HepG2 (cell line): ENCODE data around the gene PCSK7. TPM values are rescaled to one million over a fixed set of nuclear protein-coding genes. Genes with fewer than 3 reads are reported as not detected.

Source experiments
- ATAC-seq: fragments of 200-7000 bp; cut with Tn5 transposase; 3 replicates; pipeline ENCODE4 v1.9.1; 2020; ENCODE audit warnings: mild to moderate bottlenecking, moderate library complexity
- BruUV-seq: library from RNA; stranded (reverse); fragments of 400-500 nt; replicated peaks from 2 replicates; lab custom pipeline; 2021; lab: Mats Ljungman, UMichigan
- CTCF ChIA-PET: fragments of 300-600 bp; formaldehyde crosslinking; extraction: SDS; loops from one replicate; lab custom pipeline; 2021; ENCODE audit warnings: low total read pairs, inconsistent platforms, low intra/inter-chr PET ratio; lab: Yijun Ruan, JAX
- POLR2A ChIA-PET: fragments of 350-600 bp; sonication (Branson Sonifier 250); formaldehyde crosslinking; loops from one replicate; lab custom pipeline; 2020; ENCODE audit warnings: antibody characterized with exemption, inconsistent platforms; lab: Yijun Ruan, JAX
- DNase-seq: peaks from one replicate; pipeline ENCODE4 v3.0.0-alpha.2; 2015; ENCODE audit warnings: low spot score
- FAIRE-seq: peaks from 3 replicates; lab custom pipeline; 2011; peaks lifted over from hg19 to GRCh38; lab: Jason Lieb, UNC
- H2AFZ ChIP-seq: one replicate; pipeline ENCODE4 v1.6.1; 2011; ENCODE audit warnings: low read length, inconsistent platforms
- H3K27ac ChIP-seq: fragments of 300-600 bp; 3 replicates; pipeline ENCODE4 v1.8.0; 2011; ENCODE audit warnings: mixed run types, mild to moderate bottlenecking, mixed read lengths, low read length, inconsistent platforms; ENCODE audit not compliant: insufficient read depth; ENCODE audit errors: extremely low read length
- H3K27me3 ChIP-seq, 2 experiments: fragments of 200-600 bp in 1 of 2; 2 replicates in 1 of 2; 3 replicates in 1 of 2; pipeline versions ENCODE4 v1.6.0 to v1.8.0; 2011; ENCODE audit warnings: low read length in 2 of 2, mild to moderate bottlenecking in 2 of 2, moderate library complexity in 2 of 2, inconsistent platforms in 1 of 2; ENCODE audit not compliant: insufficient read depth in 2 of 2, control insufficient read depth in 1 of 2
- H3K36me3 ChIP-seq, 2 experiments: fragments of 200-600 bp in 1 of 2; replicated peaks in 1 of 2; 2 replicates in 1 of 2; 3 replicates in 1 of 2; pipeline versions ENCODE4 v1.5.1 to v1.8.0; 2011; ENCODE audit warnings: low read length in 2 of 2, inconsistent platforms in 1 of 2; ENCODE audit not compliant: insufficient read depth in 2 of 2, control insufficient read depth in 1 of 2
- H3K4me1 ChIP-seq: 2 replicates; pipeline ENCODE4 v1.5.1; 2012; ENCODE audit warnings: low read length, inconsistent platforms; ENCODE audit not compliant: insufficient read depth
- H3K4me2 ChIP-seq: 2 replicates; pipeline ENCODE4 v1.6.0; 2011; ENCODE audit warnings: low read depth, low read length, inconsistent platforms
- H3K4me3 ChIP-seq, 3 experiments: fragments of 200-600 bp in 1 of 3; sonication (generic), shearing (Covaris generic) in 1 of 3; replicated peaks in 1 of 3; 2 replicates each; pipeline ENCODE4 v1.5.1; 2011 to 2016; ENCODE audit warnings: low read length in 3 of 3, inconsistent platforms in 2 of 3, low read depth in 2 of 3, mild to moderate bottlenecking in 2 of 3, control low read depth in 1 of 3, mixed read lengths in 1 of 3; ENCODE audit not compliant: insufficient read depth in 1 of 3
- H3K79me2 ChIP-seq: one replicate; pipeline ENCODE4 v1.6.1; 2011; ENCODE audit warnings: low read length, inconsistent platforms; ENCODE audit not compliant: insufficient read depth
- H3K9ac ChIP-seq: 2 replicates; pipeline ENCODE4 v1.6.0; 2011; ENCODE audit warnings: mild to moderate bottlenecking, low read depth, low read length, inconsistent platforms; ENCODE audit not compliant: insufficient read depth
- H3K9me3 ChIP-seq: 2 replicates; pipeline ENCODE4 v1.5.1; 2012; ENCODE audit warnings: mild to moderate bottlenecking, low read length
- H4K20me1 ChIP-seq: 2 replicates; pipeline ENCODE4 v1.6.0; 2011; ENCODE audit warnings: inconsistent platforms, mild to moderate bottlenecking, low read length, moderate library complexity; ENCODE audit not compliant: insufficient read depth
- KDM2A ChIP-seq: sonication (generic); formaldehyde crosslinking; IDR thresholded peaks from 2 replicates; pipeline ENCODE4 v1.4.0; 2020; ENCODE audit warnings: low read depth, missing genetic modification reagents, borderline replicate concordance
- MEIS1 ChIP-seq: sonication (generic); formaldehyde crosslinking; IDR thresholded peaks from 2 replicates; pipeline ENCODE4 v1.9.0; 2021; ENCODE audit warnings: mild to moderate bottlenecking, missing genetic modification reagents, moderate library complexity, borderline replicate concordance
- RCOR2 ChIP-seq: IDR thresholded peaks from 2 replicates; pipeline ENCODE4 v1.6.1; 2016; ENCODE audit warnings: missing biosample characterization, missing genetic modification reagents
- RELA ChIP-seq: sonication (generic); formaldehyde crosslinking; IDR thresholded peaks from 2 replicates; pipeline ENCODE4 v1.4.0; 2020; ENCODE audit warnings: missing genetic modification reagents
- SKIL ChIP-seq: sonication (generic); formaldehyde crosslinking; IDR thresholded peaks from 2 replicates; pipeline ENCODE4 v1.8.0; 2022; ENCODE audit warnings: missing genetic modification reagents, mild to moderate bottlenecking, moderate library complexity, borderline replicate concordance
- ZBTB38 ChIP-seq: sonication (generic); formaldehyde crosslinking; IDR thresholded peaks from 2 replicates; pipeline ENCODE4 v1.5.1; 2020; ENCODE audit warnings: mild to moderate bottlenecking, missing genetic modification reagents
- ZFYVE20 ChIP-seq: sonication (generic); formaldehyde crosslinking; IDR thresholded peaks from 2 replicates; pipeline ENCODE4 v1.8.0; 2023; ENCODE audit warnings: low read depth, mild to moderate bottlenecking, moderate library complexity, missing genetic modification reagents, borderline replicate concordance
- ZNF136 ChIP-seq: sonication (generic); formaldehyde crosslinking; IDR thresholded peaks from 2 replicates; pipeline ENCODE4 v1.8.1; 2022; ENCODE audit warnings: low read depth, mild to moderate bottlenecking, moderate library complexity, missing genetic modification reagents
- ZNF225 ChIP-seq: sonication (generic); formaldehyde crosslinking; IDR thresholded peaks from 2 replicates; pipeline ENCODE4 v1.4.0; 2020; ENCODE audit warnings: mild to moderate bottlenecking, missing genetic modification reagents
- ZNF333 ChIP-seq: sonication (generic); formaldehyde crosslinking; IDR thresholded peaks from 2 replicates; pipeline ENCODE4 v1.4.0; 2020; ENCODE audit warnings: mild to moderate bottlenecking, missing genetic modification reagents, borderline replicate concordance
- ZNF720 ChIP-seq: sonication (generic); formaldehyde crosslinking; IDR thresholded peaks from 2 replicates; pipeline ENCODE4 v1.4.0; 2020; ENCODE audit warnings: missing genetic modification reagents
- WGBS: methylation state at CpG from one replicate; pipeline ENCODE4 v1.1.6; 2017; ENCODE audit warnings: low lambda C conversion rate; 5-methylcytosine and 5-hydroxymethylcytosine counted together
- in situ Hi-C: cut with HindIII; loops from 2 replicates; pipeline ENCODE4 v1.10.0; 2017; ENCODE audit warnings: low pct_unique_long_range_greater_than_20kb; ENCODE audit not compliant: extremely low pct_ligation_motif_present
- intact Hi-C: fragments of 100-400 bp; cut with micrococcal nuclease; formaldehyde crosslinking; loops from one replicate; pipeline ENCODE4 v1.10.0; 2022; ENCODE audit not compliant: unreplicated experiment
- polyA plus RNA-seq, 8 experiments: library from polyadenylated mRNA; depleted of rRNA in 3 of 8; stranded (reverse) in 7 of 8; unstranded in 1 of 8; fragments of >200 nt; fragmentation: Illumina TruSeq in 4 of 8; extraction: Trizol in 4 of 8; gene quantifications; 2 replicates each; pipeline versions ENCODE4 v1.2.1 to v1.2.3, GENCODE V29; 2011 to 2016; ENCODE audit warnings: low read depth in 4 of 8, missing spikeins in 1 of 8, mixed read lengths in 1 of 8; ENCODE audit not compliant: insufficient read depth in 1 of 8
- total RNA-seq, 5 experiments: library from RNA; depleted of rRNA; stranded (reverse); fragments of >200 nt; fragmentation: Illumina TruSeq; extraction: Trizol; gene quantifications; 2 replicates each; pipeline ENCODE4 v1.2.3, GENCODE V29; 2016; ENCODE audit warnings: low read depth in 1 of 5

PCSK7 gene
- total and polyA plus RNA-seq, 2 of the 13 experiments (the other 11 are each of a cell fraction or from before 2014, with no cell fraction given): 13.4 to 13.8 TPM

DNA sequence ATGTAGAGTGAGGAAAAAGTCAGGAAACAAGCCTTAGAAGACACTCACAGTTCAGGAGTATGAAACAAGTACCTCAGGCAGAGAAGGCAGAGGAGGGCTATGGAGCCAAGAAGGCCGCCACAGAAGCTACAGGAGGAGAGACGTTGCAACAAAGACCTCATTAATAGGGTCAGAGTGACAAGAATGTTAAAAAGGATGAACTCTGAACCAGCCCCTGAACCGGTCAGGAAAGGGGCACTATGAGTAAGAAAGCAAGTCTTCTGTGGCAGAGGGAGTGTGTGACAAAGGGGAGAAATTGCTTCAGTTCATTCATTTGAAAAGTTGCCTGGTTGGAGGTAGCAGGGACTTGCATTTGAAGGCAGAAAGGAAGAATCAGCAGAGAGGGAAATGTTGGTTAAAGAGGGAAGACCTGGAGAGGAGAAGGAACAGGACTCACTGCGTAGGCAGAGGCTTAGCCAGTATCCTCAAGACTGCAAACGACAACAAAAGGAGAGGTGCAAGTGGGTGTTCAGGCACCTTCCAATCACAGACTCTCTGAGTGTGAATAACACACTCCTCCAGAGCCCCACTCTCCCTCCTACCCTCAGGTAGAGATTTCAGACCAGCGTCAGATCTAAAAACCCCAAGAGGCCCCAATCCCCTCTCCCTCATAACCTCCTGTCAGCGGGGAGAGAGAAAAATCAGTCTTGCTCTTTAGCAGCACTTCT lies 17.3 kb downstream of the PCSK7 start:
- no peak overlapping the region for H2AFZ ChIP-seq
- 80% methylated on average over 7 of the region's 7 CpGs for WGBS
- no TSS peak for BruUV-seq
- in situ Hi-C loops: no loop called here
- CTCF ChIA-PET: no interaction called here
- no peak overlapping the region for H3K27ac ChIP-seq
- H3K79me2 ChIP-seq: no peaks in the 10 kb centered on the region
- POLR2A ChIA-PET: no interaction called here
- intact Hi-C loops: no loop called here
- H3K36me3 ChIP-seq: peaks cover 0 to 20% of the 10 kb centered on the region in 2 experiments; a peak in 2 of 5 replicates
- no peak for DNase-seq
- H3K9me3 ChIP-seq: no peaks in the 10 kb centered on the region
- no peaks in the 10 kb centered on the region for H3K27me3 ChIP-seq
- no peak for ATAC-seq
- TF ChIP-seq ZBTB38 (CRISPR knock-in tag): no peak
- H3K4me2 ChIP-seq: no peak overlapping the region
- peaks cover 9% of the 10 kb centered on the region; the same call in 1 of the 2 replicates for H3K4me1 ChIP-seq
- no peak overlapping the region for H3K4me3 ChIP-seq
- no peak overlapping the region for H3K9ac ChIP-seq
- no peak for FAIRE-seq
- H4K20me1 ChIP-seq: no peaks in the 10 kb centered on the region

GRCh38 chr11:117212697-117213355 lies 19.0 kb downstream of the PCSK7 start:
- CTCF ChIA-PET: no interaction called here
- no peak for TF ChIP-seq SKIL
- TF ChIP-seq ZFYVE20 (CRISPR knock-in tag): no peak
- no peak for TF ChIP-seq RCOR2 (CRISPR knock-in tag)
- no peak for TF ChIP-seq ZNF333 (CRISPR knock-in tag)
- no peak for TF ChIP-seq KDM2A (CRISPR knock-in tag)
- no peak for TF ChIP-seq ZNF225 (CRISPR knock-in tag)
- TF ChIP-seq ZNF720 (CRISPR knock-in tag): no peak
- TF ChIP-seq RELA (CRISPR knock-in tag): no peak
- no peak for TF ChIP-seq ZNF136 (CRISPR knock-in tag)
- no peak for TF ChIP-seq MEIS1 (CRISPR knock-in tag)
- no peaks in the 10 kb centered on the region for H3K27me3 ChIP-seq
- POLR2A ChIA-PET: interaction anchor here (0.7 kb wide), 1 partner anchor 449 kb away, joined by 3 read pairs; no protein-coding TSS in a partner anchor
- H3K27ac ChIP-seq: no peak overlapping the region
- H3K9me3 ChIP-seq: no peaks in the 10 kb centered on the region
- no peaks in the 10 kb centered on the region for H3K79me2 ChIP-seq
- BruUV-seq: no TSS peak
- DNase-seq (no peak), ATAC-seq (no peak), FAIRE-seq (no peak)
- WGBS: 84% methylated on average over 11 of the region's 11 CpGs
- no peaks in the 10 kb centered on the region for H4K20me1 ChIP-seq
- peaks cover 9% of the 10 kb centered on the region; the same call in 1 of the 2 replicates for H3K4me1 ChIP-seq
- no peak overlapping the region for H3K4me2 ChIP-seq
- no peak overlapping the region for H3K9ac ChIP-seq
- in situ Hi-C loops (no loop called here), intact Hi-C loops (no loop called here)
- H2AFZ ChIP-seq: no peak overlapping the region
- H3K4me3 ChIP-seq: no peak overlapping the region
- H3K36me3 ChIP-seq: peaks cover 0 to 5% of the 10 kb centered on the region in 2 experiments; a peak in 1 of 5 replicates
